ENCODE results near the gene TM4SF1. TPM values are rescaled to one million over a fixed set of nuclear protein-coding genes. Genes with fewer than 3 reads are reported as not detected.

TM4SF1 gene
- total RNA-seq, 1 donor from 2014 or later, result not detected

DNA sequence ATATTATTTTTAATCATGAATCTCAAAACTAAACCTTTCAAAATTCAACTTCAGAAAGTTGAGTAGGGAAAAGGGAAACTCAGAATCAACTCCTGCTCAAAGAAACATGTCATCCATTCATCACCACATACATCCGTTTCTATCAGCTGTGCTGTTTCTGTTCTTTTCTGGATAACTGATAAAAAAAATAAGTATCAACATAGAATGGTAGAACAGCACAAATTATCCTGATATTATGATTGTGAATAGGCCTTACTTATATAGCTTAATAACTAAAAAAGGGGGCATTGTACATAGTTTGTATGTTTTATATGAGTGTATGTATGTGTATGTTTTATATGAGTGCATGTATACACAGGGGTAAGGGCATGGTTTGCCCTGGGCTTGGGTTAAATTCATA, 3.1 kb downstream of the TM4SF1 start:
- Histone ChIP-seq H3K4me2 (no peak overlapping the region), H3K27me3 (no peaks in the 10 kb centered on the region), H3K4me3 (no peak overlapping the region), H4K20me1 (ENCODE audit: low read depth) (no peaks in the 10 kb centered on the region), H3K36me3 (no peaks in the 10 kb centered on the region), H3K9ac (no peak overlapping the region), H2AFZ (replicated peaks) (no peak overlapping the region), H3K4me1 (peaks cover 32% of the 10 kb centered on the region), H3K9me3 (ENCODE audit: low read depth) (no peaks in the 10 kb centered on the region), H3F3A (ENCODE audit: low read depth) (peaks cover 27% of the 10 kb centered on the region), H3K27ac (no peak overlapping the region), H3K79me2 (ENCODE audit: low read depth) (no peaks in the 10 kb centered on the region)
- peaks cover 3% of the 10 kb centered on the region for H3K27me3 Mint-ChIP-seq (ENCODE audit: insufficient read depth, low read depth)
- H3K36me3 Mint-ChIP-seq, result no peaks in the 10 kb centered on the region
- peaks cover 9% of the 10 kb centered on the region for H3K9me3 Mint-ChIP-seq
- TF ChIP-seq, protein P1, sequence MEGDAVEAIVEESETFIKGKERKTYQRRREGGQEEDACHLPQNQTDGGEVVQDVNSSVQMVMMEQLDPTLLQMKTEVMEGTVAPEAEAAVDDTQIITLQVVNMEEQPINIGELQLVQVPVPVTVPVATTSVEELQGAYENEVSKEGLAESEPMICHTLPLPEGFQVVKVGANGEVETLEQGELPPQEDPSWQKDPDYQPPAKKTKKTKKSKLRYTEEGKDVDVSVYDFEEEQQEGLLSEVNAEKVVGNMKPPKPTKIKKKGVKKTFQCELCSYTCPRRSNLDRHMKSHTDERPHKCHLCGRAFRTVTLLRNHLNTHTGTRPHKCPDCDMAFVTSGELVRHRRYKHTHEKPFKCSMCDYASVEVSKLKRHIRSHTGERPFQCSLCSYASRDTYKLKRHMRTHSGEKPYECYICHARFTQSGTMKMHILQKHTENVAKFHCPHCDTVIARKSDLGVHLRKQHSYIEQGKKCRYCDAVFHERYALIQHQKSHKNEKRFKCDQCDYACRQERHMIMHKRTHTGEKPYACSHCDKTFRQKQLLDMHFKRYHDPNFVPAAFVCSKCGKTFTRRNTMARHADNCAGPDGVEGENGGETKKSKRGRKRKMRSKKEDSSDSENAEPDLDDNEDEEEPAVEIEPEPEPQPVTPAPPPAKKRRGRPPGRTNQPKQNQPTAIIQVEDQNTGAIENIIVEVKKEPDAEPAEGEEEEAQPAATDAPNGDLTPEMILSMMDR (IDR thresholded peaks at IDR 0.05), result no peak
- TF ChIP-seq EZH2phosphoT487 (IDR thresholded peaks at IDR 0.05) (no peak), EZH2 (IDR thresholded peaks at IDR 0.05) (no peak)
- no peak overlapping the region for H3K27ac Mint-ChIP-seq
- H3K4me3 Mint-ChIP-seq, result no peak overlapping the region
- no peak for DNase-seq (ENCODE audit: low spot score)
- H3K4me1 Mint-ChIP-seq, result peaks cover 31% of the 10 kb centered on the region

DNA sequence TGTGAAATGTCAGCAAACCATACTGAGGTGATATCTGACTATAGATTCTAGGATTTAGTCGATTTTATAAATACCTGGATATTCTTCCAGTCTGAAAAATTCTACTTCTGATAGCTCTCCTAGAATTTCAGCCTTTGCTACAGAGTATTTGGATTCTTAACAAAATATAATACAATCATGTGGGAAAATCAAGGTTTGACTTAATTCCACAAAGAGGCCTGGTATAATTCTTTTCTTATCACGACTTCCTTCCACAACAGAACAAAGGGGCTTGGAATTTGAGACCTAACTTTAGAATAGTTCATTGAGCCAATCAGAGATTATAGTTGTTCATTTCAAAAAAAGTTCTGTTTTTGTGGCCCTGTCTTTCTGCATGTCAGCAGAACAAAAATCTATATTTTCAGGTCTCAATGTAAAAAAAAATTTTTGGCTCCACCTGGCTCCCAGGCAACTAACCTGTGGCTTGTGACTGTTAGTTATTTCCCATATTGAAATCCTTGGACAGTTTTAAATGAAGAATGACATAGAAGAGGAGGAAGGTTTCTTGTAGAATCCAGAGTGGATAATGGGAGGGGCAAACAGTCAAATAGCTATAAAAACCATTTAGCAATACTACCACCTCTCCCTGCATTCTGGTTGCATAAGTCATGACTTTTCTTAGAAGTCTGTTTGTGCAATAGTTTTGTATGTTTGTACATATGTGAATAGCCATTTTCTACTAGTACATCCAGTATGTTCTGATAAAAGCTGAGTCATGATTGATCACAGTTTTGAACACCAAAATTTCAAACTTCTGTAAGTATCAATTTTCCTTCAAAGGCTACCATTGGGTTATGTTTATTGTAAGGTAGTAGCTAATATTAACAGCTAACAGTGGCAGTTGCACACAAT, 4.0 kb downstream of the TM4SF1 start:
- H3K4me2 ChIP-seq, result no peak overlapping the region
- Mint-ChIP-seq H3K4me3 (no peak overlapping the region), H3K4me1 (peaks cover 32% of the 10 kb centered on the region), H3K9me3 (peaks cover under 1% of the 10 kb centered on the region), H3K27me3 (ENCODE audit: insufficient read depth, low read depth) (no peaks in the 10 kb centered on the region), H3K36me3 (no peaks in the 10 kb centered on the region), H3K27ac (no peak overlapping the region)
- no peak for DNase-seq (ENCODE audit: low spot score)
- no peaks in the 10 kb centered on the region for H3K27me3 ChIP-seq
- no peak overlapping the region for H3K27ac ChIP-seq
- peaks cover 35% of the 10 kb centered on the region for H3F3A ChIP-seq (ENCODE audit: low read depth)
- no peaks in the 10 kb centered on the region for H3K79me2 ChIP-seq (ENCODE audit: low read depth)
- peaks cover 41% of the 10 kb centered on the region for H3K4me1 ChIP-seq
- no peak overlapping the region for H2AFZ ChIP-seq (replicated peaks)
- H3K4me3 ChIP-seq, result no peak overlapping the region
- H3K9ac ChIP-seq, result no peak overlapping the region
- no peaks in the 10 kb centered on the region for H4K20me1 ChIP-seq (ENCODE audit: low read depth)
- no peaks in the 10 kb centered on the region for H3K9me3 ChIP-seq (ENCODE audit: low read depth)
- no peaks in the 10 kb centered on the region for H3K36me3 ChIP-seq
- no peak for TF ChIP-seq EZH2phosphoT487 (IDR thresholded peaks at IDR 0.05)
- TF ChIP-seq, protein P1 (IDR thresholded peaks at IDR 0.05), result no peak
- TF ChIP-seq EZH2 (IDR thresholded peaks at IDR 0.05), result no peak

DNA sequence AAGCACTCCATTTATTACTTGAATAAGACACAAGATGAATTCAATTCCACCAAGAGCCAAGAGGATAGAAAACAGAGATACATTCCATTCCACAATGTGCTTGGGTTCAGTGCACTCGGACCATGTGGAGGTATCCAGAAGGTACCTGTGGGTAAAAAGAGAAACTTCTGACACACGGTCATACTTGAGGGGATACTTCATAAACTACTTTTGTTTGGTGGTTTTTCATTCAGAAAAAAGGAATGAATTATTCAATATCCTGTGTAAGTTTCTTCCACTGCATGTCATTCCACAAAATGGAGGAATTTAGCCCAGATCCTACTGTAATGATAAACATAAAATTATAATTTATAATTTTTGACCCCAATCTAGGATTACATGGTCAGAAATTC, 5.7 kb downstream of the TM4SF1 start:
- no peak overlapping the region for H2AFZ ChIP-seq (replicated peaks)
- H3K27ac ChIP-seq, result no peak overlapping the region
- H3K4me1 ChIP-seq, result peaks cover 30% of the 10 kb centered on the region
- no peak overlapping the region for H3K4me2 ChIP-seq
- H3K27me3 Mint-ChIP-seq (ENCODE audit: insufficient read depth, low read depth), result no peaks in the 10 kb centered on the region
- no peak overlapping the region for H3K9ac ChIP-seq
- TF ChIP-seq EZH2 (IDR thresholded peaks at IDR 0.05) (no peak), EZH2phosphoT487 (IDR thresholded peaks at IDR 0.05) (no peak)
- TF ChIP-seq, protein P1 (IDR thresholded peaks at IDR 0.05), result no peak
- peaks cover 29% of the 10 kb centered on the region for H3F3A ChIP-seq (ENCODE audit: low read depth)
- DNase-seq (ENCODE audit: low spot score), result no peak
- H4K20me1 ChIP-seq (ENCODE audit: low read depth), result no peaks in the 10 kb centered on the region
- H3K4me1 Mint-ChIP-seq, result peaks cover 18% of the 10 kb centered on the region
- H3K4me3 ChIP-seq, result no peak overlapping the region
- H3K79me2 ChIP-seq (ENCODE audit: low read depth), result no peaks in the 10 kb centered on the region
- no peaks in the 10 kb centered on the region for H3K36me3 ChIP-seq
- H3K27me3 ChIP-seq, result no peaks in the 10 kb centered on the region
- no peaks in the 10 kb centered on the region for H3K36me3 Mint-ChIP-seq
- no peaks in the 10 kb centered on the region for H3K9me3 Mint-ChIP-seq
- H3K4me3 Mint-ChIP-seq, result no peak overlapping the region
- no peaks in the 10 kb centered on the region for H3K9me3 ChIP-seq (ENCODE audit: low read depth)
- no peak overlapping the region for H3K27ac Mint-ChIP-seq
